ENCODE results near the gene PTPA. TPM values are rescaled to one million over a fixed set of nuclear protein-coding genes. Genes with fewer than 3 reads are reported as not detected.
A peak's percentile ranks its signal among the peaks of the same experiment; 100 is the strongest.

The PTPA gene
- total and polyA plus RNA-seq, 9 of the 15 experiments (the other 6 are each of a cell fraction or from before 2014, with no cell fraction given) = 1.7 to 121 (median 72.6) TPM

DNA sequence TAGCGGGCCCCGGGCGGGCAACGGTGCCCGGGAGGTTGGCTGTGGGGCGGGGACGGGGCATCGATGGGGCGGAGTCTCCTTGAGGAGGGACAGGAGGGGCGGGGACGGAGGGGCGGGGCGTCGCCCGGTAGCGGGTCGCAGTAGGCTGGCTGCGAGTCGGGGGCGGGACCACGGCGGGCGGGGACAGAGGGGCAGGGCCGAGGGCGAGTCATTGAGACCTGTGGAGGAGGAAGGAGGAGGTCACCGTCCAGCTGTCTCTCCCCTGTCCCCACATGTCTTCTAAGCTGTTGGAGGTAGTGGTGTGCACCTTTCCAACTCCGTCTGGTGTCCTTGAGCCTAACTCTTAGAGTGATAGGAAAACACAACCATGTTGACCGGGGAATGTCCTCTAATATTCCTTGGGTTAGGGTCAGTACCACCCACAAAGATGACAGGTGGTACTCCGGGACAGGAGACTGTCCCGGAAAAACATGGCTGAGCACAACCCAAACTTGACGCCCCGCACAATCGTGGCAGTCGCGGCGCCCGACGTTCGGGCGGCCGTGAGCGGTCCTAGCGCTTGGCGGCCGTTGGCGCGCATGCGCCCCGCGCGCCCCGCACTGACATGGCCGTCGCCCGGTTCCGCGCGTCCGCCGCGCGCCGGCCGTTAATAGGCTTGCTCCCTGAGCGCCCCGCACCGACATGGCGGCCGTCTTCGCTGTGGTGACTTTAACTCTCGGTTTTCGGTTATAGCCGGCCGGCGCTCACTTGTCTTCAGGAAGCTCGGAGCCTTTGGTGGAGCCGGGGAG lies at the start of gene PTPA, which contains the start of gene CRAT (continued):
- TF ChIP-seq CBFA2T3 (IDR thresholded peaks at IDR 0.05) (0 out of 2 replicates have a peak, but pooled peaks have one; percentile 21), JUN (IDR thresholded peaks at IDR 0.05; ENCODE audit: borderline replicate concordance, low read depth, low read length) (no peak), JUN (CRISPR knock-in tag; IDR thresholded peaks at IDR 0.05; ENCODE audit: borderline replicate concordance) (no peak), ARHGAP35 (IDR thresholded peaks at IDR 0.05; ENCODE audit: partially characterized antibody) (no peak), DMBX1 (CRISPR knock-in tag; IDR thresholded peaks at IDR 0.05; ENCODE audit: borderline replicate concordance) (peak; percentile 43; the same call in 1 of the 2 replicates), POLR2G (IDR thresholded peaks at IDR 0.05; ENCODE audit: low read depth, low read length) (peak; percentile 89), TBP (optimal IDR thresholded peaks at IDR 0.05; ENCODE audit: low read depth, low read length) (peak; percentile 94), ILK (tag; IDR thresholded peaks at IDR 0.05; ENCODE audit: borderline replicate concordance, low read depth) (no peak), YY1 (IDR thresholded peaks at IDR 0.05; ENCODE audit: borderline replicate concordance in 1 of 3, control insufficient read depth in 1 of 3, extremely low read depth in 1 of 3, insufficient read depth in 3 of 3, insufficient read length in 1 of 3, insufficient replicate concordance in 2 of 3, low read depth in 1 of 3, low read length in 2 of 3) (peak; percentile 98 to 99 (median 99)), ZNF717 (CRISPR knock-in tag; IDR thresholded peaks at IDR 0.05) (no peak), DIDO1 (tag; IDR thresholded peaks at IDR 0.05; ENCODE audit: low read depth) (no peak), KLF6 (CRISPR knock-in tag; IDR thresholded peaks at IDR 0.05; ENCODE audit: borderline replicate concordance) (no peak)
- TF ChIP-seq, protein P1, sequence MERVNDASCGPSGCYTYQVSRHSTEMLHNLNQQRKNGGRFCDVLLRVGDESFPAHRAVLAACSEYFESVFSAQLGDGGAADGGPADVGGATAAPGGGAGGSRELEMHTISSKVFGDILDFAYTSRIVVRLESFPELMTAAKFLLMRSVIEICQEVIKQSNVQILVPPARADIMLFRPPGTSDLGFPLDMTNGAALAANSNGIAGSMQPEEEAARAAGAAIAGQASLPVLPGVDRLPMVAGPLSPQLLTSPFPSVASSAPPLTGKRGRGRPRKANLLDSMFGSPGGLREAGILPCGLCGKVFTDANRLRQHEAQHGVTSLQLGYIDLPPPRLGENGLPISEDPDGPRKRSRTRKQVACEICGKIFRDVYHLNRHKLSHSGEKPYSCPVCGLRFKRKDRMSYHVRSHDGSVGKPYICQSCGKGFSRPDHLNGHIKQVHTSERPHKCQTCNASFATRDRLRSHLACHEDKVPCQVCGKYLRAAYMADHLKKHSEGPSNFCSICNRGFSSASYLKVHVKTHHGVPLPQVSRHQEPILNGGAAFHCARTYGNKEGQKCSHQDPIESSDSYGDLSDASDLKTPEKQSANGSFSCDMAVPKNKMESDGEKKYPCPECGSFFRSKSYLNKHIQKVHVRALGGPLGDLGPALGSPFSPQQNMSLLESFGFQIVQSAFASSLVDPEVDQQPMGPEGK (CRISPR knock-in tag; IDR thresholded peaks at IDR 0.05; ENCODE audit: borderline replicate concordance) = no peak
- TF ChIP-seq, protein P2, sequence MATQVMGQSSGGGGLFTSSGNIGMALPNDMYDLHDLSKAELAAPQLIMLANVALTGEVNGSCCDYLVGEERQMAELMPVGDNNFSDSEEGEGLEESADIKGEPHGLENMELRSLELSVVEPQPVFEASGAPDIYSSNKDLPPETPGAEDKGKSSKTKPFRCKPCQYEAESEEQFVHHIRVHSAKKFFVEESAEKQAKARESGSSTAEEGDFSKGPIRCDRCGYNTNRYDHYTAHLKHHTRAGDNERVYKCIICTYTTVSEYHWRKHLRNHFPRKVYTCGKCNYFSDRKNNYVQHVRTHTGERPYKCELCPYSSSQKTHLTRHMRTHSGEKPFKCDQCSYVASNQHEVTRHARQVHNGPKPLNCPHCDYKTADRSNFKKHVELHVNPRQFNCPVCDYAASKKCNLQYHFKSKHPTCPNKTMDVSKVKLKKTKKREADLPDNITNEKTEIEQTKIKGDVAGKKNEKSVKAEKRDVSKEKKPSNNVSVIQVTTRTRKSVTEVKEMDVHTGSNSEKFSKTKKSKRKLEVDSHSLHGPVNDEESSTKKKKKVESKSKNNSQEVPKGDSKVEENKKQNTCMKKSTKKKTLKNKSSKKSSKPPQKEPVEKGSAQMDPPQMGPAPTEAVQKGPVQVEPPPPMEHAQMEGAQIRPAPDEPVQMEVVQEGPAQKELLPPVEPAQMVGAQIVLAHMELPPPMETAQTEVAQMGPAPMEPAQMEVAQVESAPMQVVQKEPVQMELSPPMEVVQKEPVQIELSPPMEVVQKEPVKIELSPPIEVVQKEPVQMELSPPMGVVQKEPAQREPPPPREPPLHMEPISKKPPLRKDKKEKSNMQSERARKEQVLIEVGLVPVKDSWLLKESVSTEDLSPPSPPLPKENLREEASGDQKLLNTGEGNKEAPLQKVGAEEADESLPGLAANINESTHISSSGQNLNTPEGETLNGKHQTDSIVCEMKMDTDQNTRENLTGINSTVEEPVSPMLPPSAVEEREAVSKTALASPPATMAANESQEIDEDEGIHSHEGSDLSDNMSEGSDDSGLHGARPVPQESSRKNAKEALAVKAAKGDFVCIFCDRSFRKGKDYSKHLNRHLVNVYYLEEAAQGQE (IDR thresholded peaks at IDR 0.05; ENCODE audit: borderline replicate concordance) = 0 out of 2 replicates have a peak, but pooled peaks have one; percentile 27
- TF ChIP-seq, protein P2 (CRISPR knock-in tag; IDR thresholded peaks at IDR 0.05; ENCODE audit: low read depth) = peak; percentile 52; the same call in 1 of the 2 replicates
